DMS153 treated with DMSO at 0.1 percent for 48 hours (cell line): Measurements from ENCODE around the gene BLCAP.

Experiments
- DNase-seq: peaks from one replicate; lab custom pipeline; 2025; ENCODE audit not compliant: unreplicated experiment; lab: John Stamatoyannopoulos, UW

Gene BLCAP

DNA sequence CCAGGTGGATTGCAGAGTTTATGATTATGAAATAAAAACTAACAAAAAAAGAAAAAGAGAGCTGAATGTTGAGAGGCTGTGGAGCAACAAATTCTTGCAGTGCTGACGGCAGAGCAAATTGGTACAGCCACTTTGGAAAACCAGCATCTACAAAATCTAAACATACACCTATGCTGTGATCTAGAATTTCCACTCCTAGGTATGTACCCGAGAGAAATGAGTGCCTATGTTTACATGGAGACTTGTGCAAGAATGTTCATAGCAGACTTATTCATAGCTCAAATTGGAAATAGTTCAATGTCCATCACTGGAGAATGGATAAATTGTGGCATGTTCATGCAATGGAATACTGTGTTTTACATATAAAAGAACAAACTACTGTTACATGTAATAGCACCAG lies 3.0 kb upstream of the BLCAP start:
- DNase-seq = no peak

GRCh38 chr20:37529968-37530600 lies 2.4 kb upstream of the BLCAP start:
- DNase-seq = no peak

- no peak for DNase-seq
Observed at GRCh38 chr20:37529214-37529967, 1.7 kb upstream of the BLCAP start.

GRCh38 chr20:37528446-37529213 lies 954 bp upstream of the BLCAP start:
- DNase-seq = no peak

- DNase-seq = no peak
Observed at GRCh38 chr20:37526839-37527637, 638 bp downstream of the BLCAP start.

GRCh38 chr20:37526238-37526838 lies 1.3 kb downstream of the BLCAP start:
- DNase-seq = no peak

GRCh38 chr20:37525810-37526209 lies 1.9 kb downstream of the BLCAP start:
- DNase-seq = no peak

- DNase-seq = no peak
Observed at GRCh38 chr20:37524859-37525708, 2.6 kb downstream of the BLCAP start.

- peak; percentile 27 for DNase-seq
Observed at GRCh38 chr20:37523911-37524700, 3.6 kb downstream of the BLCAP start.

DNA sequence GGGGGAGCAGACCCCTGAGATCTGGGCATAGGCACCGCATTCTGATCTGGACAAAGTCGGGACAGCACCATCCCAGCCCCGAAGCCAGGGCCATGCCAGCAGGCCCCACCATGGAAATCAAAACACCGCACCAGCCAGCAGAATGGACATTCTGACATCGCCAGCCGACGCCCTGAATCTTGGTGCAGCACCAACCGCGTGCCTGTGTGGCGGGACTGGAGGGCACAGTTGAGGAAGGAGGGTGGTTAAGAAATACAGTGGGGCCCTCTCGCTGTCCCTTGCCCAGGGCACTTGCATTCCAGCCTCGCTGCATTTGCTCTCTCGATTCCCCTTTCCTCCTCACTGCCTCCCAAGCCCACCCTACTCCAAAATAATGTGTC lies 4.7 kb downstream of the BLCAP start:
- no peak for DNase-seq

DNA sequence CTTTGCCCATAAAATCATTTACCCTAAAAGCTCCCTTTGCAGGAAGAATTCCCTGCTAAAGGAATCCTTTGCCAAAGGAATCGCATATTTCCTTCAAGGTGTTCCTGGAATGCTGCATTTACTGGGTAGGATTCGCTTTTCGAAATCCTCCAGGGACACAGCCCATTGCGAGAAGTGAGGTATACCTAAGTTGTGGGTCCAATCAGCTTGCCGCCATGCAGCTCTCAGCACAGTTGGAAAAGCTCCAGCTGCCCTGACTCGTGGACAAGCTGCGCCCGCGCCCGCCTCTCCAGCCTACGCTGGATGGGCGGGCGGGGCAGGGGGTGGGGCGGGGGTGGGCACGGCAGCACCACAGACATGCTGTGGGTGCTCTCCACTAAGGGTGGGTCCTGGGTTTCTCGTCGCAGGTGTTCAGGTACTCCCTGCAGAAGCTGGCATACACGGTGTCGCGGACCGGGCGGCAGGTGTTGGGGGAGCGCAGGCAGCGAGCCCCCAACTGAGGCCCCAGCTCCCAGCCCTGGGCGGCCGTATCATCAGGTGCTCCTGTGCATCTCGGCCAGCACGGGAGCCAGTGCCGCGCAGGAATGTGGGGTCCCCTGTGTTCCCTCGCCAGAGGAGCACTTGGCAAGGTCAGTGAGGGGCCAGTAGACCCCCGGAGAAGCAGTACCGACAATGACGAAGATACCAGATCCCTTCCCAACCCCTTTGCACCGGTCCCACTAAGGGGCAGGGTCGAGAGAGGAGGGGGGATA lies 5.2 kb downstream of the BLCAP start:
- DNase-seq = no peak

DNA sequence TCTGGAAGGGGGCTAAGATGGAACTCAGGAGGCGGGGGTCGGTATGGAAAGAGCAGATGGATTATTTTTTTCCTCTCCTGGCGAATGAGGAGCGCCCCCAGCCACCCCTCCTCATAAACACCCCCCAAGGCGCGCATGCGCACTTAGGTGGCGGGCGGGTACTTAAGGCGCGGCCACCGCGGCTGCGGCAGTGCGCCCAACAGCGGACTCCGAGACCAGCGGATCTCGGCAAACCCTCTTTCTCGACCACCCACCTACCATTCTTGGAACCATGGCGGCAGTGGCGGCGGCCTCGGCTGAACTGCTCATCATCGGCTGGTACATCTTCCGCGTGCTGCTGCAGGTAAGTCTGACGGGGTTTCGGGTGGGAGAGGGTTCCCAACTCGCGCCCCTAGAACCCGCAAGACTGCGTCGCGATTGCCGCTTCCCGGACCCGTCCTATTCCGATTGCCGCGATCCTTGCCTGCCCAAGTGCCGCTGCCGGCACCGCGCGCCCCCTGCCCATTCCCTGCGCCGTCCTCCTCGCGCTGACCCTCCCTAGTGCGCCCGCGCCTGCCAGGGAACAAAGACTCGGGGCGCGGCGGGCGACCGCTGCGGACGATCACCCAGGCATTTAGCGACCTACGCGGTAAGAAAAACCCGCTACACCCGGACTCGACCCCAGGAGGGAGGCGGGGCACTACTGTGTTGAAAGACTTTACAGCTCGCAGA lies 6.5 kb downstream of the BLCAP start, which contains the start of gene NNAT:
NNAT (plus strand) TSS at position 190 of the 711 bp plus-strand sequence; CDS start at position 272, 82 bp downstream.
- DNase-seq = no peak

GRCh38 chr20:37520419-37520955 lies 7.2 kb downstream of the BLCAP start:
- no peak for DNase-seq

DNA sequence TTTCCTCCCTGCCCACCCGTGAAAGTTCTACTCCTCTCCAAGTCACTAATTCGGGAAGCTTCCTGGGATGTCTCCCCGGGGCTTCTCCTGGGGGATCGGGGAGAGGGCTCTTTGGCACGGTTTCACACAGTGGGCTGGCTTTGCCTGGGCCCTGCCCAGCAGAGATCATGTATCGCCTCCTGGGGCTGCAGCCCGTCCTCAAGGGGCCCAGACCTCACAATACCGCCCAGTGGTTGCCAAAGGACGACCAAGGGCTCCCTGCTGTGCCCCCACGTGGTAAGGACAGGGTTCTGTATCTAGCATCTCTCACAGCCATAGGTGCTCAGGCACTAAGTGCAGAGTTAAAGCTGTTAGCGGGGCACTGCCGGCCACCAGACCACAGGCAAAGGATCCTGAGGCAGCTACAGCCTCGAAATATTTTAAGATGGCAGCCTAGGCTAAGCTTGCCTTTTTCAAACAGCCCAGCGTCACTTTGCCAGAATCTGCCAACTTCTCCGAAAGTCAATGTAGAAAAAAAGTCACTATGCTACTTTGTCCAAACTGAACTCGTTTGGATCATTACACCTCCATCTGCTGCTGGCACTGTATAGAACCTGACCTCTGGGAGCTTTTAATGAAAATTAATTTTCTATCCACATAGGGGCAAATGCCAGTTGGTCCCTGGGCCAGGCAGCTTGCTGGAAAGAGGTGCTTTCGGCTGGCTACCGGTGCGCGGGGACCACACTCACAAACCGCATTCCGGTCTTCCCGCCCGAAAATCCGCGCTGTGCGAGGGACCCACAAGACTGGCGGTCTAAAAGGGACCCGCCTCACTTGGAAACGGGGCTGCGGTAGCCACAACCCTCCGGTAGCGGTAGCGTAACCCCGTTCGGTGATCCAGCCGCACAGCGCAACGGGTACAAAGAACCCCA lies 7.9 kb downstream of the BLCAP start:
- DNase-seq = peak; percentile 60

DNA sequence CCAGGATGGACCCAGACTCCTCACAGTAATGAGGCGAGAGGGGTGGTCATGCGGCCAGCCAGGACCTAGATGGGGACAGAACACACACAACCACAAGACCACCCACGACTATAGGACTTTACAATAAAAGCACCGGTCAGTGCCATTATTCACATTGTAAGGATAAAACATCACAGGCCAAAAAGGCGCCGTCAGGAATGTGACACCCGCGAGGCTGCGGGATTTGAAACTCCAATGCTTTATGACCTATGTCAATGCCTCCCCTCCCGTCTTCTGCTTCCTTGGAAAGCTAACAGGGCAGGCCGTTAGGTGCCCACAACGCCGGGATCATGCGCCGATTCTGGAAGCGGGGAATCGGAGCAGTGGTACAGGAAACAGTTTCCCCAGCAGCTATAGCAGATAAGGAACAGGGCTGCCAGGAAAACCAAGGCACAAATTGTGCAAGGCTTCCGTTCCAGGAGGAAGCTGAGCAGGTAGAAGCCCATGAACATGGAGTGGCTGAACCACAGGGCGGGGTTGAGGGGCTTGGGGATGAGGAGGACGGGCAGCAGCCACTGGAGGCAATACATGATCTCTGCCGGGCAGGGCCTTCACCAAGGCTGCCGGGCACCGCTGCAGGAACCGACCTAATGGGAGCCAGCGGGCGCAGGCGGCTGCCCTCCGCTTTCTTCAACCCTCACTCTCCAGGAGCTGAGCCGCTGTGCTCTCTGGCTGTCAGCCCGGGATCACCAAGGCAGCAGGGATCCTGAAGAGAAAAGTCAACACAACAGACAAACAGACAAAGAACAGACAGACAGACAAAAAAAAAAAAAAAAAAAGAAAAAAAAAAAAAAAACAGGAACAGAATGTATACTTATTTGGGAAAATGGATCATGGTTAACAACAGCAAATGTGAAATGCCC lies 8.8 kb downstream of the BLCAP start:
- DNase-seq = peak; percentile 58
